NT2/D1 (cell line): ENCODE measurements around the gene GJB4.
"Not testable (repeated sequence)": the region's sequence is repeated elsewhere in the genome, so short reads cannot be mapped to it uniquely, and the experiment has no call there.

Experiments
- SUZ12 ChIP-seq: IDR thresholded peaks from 2 replicates; pipeline ENCODE4 v1.6.1; 2011; ENCODE audit not compliant: insufficient read length, insufficient read depth; ENCODE audit errors: extremely low read depth
- YY1 ChIP-seq: IDR thresholded peaks from 2 replicates; pipeline ENCODE4 v1.6.1; 2011; ENCODE audit not compliant: insufficient read length, insufficient read depth
- ZNF274 ChIP-seq: IDR thresholded peaks from 2 replicates; pipeline ENCODE4 v1.6.1; 2011; ENCODE audit warnings: mild to moderate bottlenecking, low read depth, low read length

DNA sequence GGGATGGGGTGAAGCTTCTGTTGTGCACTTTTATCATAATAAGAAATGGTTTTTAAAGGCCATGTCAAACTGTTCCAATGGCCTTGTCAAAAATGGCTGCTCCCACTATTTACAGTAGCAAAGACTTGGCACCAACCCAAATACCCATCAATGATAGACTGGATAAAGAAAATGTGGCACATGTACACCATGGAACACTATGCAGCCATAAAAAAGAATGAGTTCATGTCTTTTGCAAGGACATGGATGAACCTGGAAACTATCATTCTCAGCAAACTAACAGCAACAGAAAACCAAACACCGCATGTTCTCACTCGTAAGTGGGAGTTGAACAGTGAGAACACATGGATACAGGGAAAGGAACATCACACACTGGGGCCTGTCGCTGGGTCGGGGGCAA is 13.6 kb downstream of the GJB4 start:
- TF ChIP-seq YY1, SUZ12, ZNF274: not testable (repeated sequence)
